Osteocyte (in vitro differentiated cells): ENCODE data around the gene FAM89B. TPM values are rescaled to one million over a fixed set of nuclear protein-coding genes. Genes with fewer than 3 reads are reported as not detected.

Source experiments
- DNase-seq: peaks from one replicate; pipeline ENCODE4 v3.0.0; 2021; ENCODE audit warnings: mixed read lengths; ENCODE audit not compliant: unreplicated experiment; ENCODE audit errors: extremely low spot score
- H3K27ac Mint-ChIP-seq: one replicate; pipeline ENCODE4 v1.8.0; 2021; ENCODE audit warnings: mild to moderate bottlenecking, mixed read lengths; ENCODE audit not compliant: unreplicated experiment
- H3K27me3 Mint-ChIP-seq: one replicate; pipeline ENCODE4 v1.8.0; 2021; ENCODE audit warnings: mixed read lengths; ENCODE audit not compliant: unreplicated experiment
- H3K36me3 Mint-ChIP-seq: one replicate; pipeline ENCODE4 v1.8.0; 2021; ENCODE audit warnings: mixed read lengths; ENCODE audit not compliant: unreplicated experiment
- H3K4me1 Mint-ChIP-seq: one replicate; pipeline ENCODE4 v1.8.0; 2021; ENCODE audit warnings: mixed read lengths; ENCODE audit not compliant: unreplicated experiment
- H3K4me3 Mint-ChIP-seq: one replicate; pipeline ENCODE4 v1.8.0; 2021; ENCODE audit warnings: mild to moderate bottlenecking, moderate library complexity, mixed read lengths; ENCODE audit not compliant: unreplicated experiment
- H3K9me3 Mint-ChIP-seq: one replicate; pipeline ENCODE4 v1.8.0; 2021; ENCODE audit warnings: mixed read lengths; ENCODE audit not compliant: unreplicated experiment
- CTCF ChIP-seq: fragments of 200-600 bp; sonication (generic); IDR thresholded peaks from 2 replicates; pipeline ENCODE4 v1.5.0; 2021; ENCODE audit warnings: antibody characterized with exemption, mild to moderate bottlenecking, moderate library complexity
- total RNA-seq: library from RNA; stranded (reverse); gene quantifications from 2 replicates; pipeline ENCODE4 v1.2.1, GENCODE V29; 2021

The FAM89B gene
- total RNA-seq, 1 donor from 2014 or later: 92.1 TPM

DNA sequence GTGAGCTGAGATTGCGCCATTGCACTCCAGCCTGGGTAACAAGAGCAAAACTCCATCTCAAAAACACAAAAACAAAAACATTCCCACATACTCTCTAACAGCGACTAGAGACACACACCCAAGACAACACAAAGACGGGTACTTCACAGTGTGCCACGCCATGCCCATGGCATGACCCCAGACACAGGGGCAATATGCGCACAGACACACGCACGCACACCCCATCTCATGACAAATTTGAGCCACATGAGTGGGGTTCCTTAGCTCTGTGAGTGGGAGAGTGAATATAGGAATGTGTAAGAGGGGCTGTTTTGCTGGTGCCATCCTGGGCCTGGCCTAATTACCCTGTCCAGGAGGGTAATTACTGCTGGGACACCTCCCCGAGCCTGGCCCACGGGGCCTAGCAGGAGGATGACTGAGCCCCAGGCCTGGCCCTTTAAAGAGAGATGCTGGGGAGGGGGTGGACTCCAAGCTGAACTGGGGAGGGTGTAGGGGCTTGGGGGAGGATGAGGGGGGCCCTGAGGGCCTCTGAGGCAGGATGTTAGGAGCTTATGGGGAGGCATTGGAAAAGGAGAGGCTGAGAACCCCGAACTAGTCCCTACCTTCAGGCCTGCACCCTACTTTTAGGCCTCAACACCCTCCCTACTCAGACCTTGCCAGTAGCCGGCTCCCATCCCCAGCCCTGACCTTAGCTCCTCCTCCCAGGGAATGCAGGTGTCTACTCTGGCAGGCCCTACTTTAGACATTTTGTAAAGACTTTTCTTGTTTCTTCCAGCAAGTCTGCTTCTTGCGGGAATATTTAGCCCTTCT is 15.7 kb upstream of the FAM89B start:
- no peaks in the 10 kb centered on the region for H3K9me3 Mint-ChIP-seq
- H3K36me3 Mint-ChIP-seq: peaks cover 11% of the 10 kb centered on the region
- no peak for DNase-seq
- peak overlapping the region; percentile 96 for H3K27ac Mint-ChIP-seq
- H3K4me3 Mint-ChIP-seq: peak overlapping the region; percentile 81
- H3K4me1 Mint-ChIP-seq: peaks cover 70% of the 10 kb centered on the region
- H3K27me3 Mint-ChIP-seq: no peaks in the 10 kb centered on the region
- TF ChIP-seq CTCF: no peak

DNA sequence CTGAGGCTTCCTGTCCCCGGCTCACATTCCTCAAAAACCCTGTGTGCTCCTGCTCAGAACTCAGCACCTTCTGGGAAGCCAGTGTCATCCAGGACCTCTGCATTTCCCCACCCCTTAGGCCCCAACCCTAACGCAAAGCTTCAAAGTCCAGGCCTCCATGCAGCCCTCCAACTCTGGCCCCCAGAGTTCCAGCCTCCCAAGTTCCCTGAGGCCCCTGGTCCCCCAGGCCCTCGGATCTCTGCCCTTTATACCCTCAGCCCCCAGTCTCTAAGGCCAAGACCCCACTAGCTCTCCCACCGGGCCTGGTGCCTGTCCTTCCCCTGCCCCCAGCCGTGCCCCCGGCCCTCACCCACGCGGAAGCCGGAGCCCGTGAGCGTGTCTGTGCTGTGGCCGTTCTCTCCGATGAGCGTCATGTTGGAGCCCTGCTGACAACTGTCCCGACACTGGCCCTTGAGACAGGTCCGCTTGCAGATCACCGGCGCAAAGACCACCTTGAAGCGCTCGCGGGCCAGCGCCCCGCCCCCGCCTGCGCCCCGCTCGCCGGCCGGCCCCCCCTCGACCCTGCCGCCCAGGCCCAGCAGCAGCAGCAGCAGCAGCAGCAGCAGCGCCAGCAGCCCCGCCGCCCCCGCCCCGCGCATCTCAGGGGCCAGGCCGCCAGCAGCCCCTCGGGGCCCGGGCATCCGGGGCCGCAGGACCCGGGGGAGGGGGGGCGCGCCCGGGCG is 14.9 kb upstream of the FAM89B start:
- peaks cover 70% of the 10 kb centered on the region for H3K4me1 Mint-ChIP-seq
- H3K27ac Mint-ChIP-seq: peak overlapping the region; percentile 96
- H3K4me3 Mint-ChIP-seq: peak overlapping the region; percentile 81
- TF ChIP-seq CTCF: no peak
- H3K9me3 Mint-ChIP-seq: no peaks in the 10 kb centered on the region
- no peak for DNase-seq
- no peaks in the 10 kb centered on the region for H3K27me3 Mint-ChIP-seq
- peaks cover 6% of the 10 kb centered on the region for H3K36me3 Mint-ChIP-seq

- TF ChIP-seq CTCF: peak; percentile 22
- Mint-ChIP-seq H3K27me3 (no peaks in the 10 kb centered on the region), H3K9me3 (no peaks in the 10 kb centered on the region), H3K4me1 (peaks cover 69% of the 10 kb centered on the region), H3K27ac (peak within 1 kb of the TSS; percentile 96), H3K4me3 (peak within 1 kb of the TSS; percentile 81), H3K36me3 (peaks cover 4% of the 10 kb centered on the region)
- peak; percentile 94 for DNase-seq
These were observed 14.1 kb upstream of the FAM89B start, which contains the start of gene LTBP3 for GRCh38 chr11:65558002-65558929. LTBP3 (minus strand) TSS chr11:65558359; CDS start chr11:65557959, 400 bp downstream.

- Mint-ChIP-seq H3K4me3 (peak overlapping the region; percentile 54), H3K4me1 (peaks cover 69% of the 10 kb centered on the region), H3K36me3 (peaks cover 4% of the 10 kb centered on the region), H3K27me3 (no peaks in the 10 kb centered on the region), H3K9me3 (no peaks in the 10 kb centered on the region), H3K27ac (peak overlapping the region; percentile 94)
- no peak for TF ChIP-seq CTCF
- DNase-seq: no peak
These were observed 13.3 kb upstream of the FAM89B start for GRCh38 chr11:65558930-65559509.
